ENCODE measurements around the gene ITM2C. TPM values are rescaled to one million over a fixed set of nuclear protein-coding genes. Genes with fewer than 3 reads are reported as not detected.

ITM2C gene
- total RNA-seq, 2 experiments from 2014 or later, result 43.2 to 43.4 TPM

DNA sequence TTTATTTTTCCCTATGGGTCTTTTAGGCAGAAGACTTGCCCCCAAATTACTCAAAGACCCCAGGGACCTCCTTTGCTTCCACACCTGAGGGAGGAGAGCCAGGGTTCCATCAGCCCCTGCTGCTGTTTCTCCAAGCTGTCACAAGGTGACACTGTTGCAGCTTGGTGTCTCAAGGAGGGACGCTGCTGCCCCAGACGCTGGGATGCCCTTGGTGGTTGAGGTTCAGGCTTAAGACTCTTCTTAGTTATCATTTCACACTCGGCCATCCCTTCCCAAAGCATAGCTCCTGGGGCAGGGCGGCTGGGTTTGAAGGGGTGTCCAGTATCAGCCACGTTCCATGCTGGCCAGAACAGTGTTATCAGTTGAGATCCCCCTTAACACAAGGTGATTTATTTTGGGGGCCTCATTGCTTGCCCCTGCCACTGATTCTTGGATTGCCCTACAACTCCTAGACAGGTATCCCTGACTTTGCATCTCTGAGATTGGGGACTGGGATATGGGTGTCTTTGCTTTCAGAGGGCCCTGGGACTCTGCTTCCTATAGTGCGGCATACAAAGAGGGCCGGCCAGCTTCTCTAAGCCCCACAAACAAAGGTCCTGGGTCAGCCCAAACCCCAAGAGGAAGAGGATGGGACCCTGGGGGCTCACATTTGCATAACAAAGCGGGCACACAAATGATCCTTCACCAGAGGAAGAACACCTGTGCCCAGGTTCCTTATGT is 37.6 kb downstream of the ITM2C start:
- Mint-ChIP-seq H3K27ac (no peak overlapping the region), H3K27me3 (no peaks in the 10 kb centered on the region), H3K4me1 (ENCODE audit: low read depth) (peaks cover 62% of the 10 kb centered on the region), H3K9me3 (no peaks in the 10 kb centered on the region), H3K4me3 (no peak overlapping the region), H3K36me3 (ENCODE audit: low read depth) (peaks cover 3% of the 10 kb centered on the region)
- POLR2A ChIA-PET, result interaction anchor here (0.7 to 1.4 kb wide), 5 partner anchors 10 to 85 kb away, joined by 3 to 10 read pairs (median 4); no protein-coding TSS in a partner anchor
- ATAC-seq (peak; percentile 51), DNase-seq (peak; percentile 79)
- TF ChIP-seq, protein P1, sequence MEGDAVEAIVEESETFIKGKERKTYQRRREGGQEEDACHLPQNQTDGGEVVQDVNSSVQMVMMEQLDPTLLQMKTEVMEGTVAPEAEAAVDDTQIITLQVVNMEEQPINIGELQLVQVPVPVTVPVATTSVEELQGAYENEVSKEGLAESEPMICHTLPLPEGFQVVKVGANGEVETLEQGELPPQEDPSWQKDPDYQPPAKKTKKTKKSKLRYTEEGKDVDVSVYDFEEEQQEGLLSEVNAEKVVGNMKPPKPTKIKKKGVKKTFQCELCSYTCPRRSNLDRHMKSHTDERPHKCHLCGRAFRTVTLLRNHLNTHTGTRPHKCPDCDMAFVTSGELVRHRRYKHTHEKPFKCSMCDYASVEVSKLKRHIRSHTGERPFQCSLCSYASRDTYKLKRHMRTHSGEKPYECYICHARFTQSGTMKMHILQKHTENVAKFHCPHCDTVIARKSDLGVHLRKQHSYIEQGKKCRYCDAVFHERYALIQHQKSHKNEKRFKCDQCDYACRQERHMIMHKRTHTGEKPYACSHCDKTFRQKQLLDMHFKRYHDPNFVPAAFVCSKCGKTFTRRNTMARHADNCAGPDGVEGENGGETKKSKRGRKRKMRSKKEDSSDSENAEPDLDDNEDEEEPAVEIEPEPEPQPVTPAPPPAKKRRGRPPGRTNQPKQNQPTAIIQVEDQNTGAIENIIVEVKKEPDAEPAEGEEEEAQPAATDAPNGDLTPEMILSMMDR (IDR thresholded peaks at IDR 0.05), result peak; percentile 93
- intact Hi-C loops (cut with micrococcal nuclease), result loop anchor here (1.0 to 5.0 kb wide), 2 partner anchors 85 to 150 kb away; no protein-coding TSS in a partner anchor
- CTCF ChIA-PET, result interaction anchor here (0.5 to 20.9 kb wide), 32 partner anchors 9 to 174 kb away, joined by 3 to 437 read pairs (median 4); partner anchors contain the start of gene GPR55

DNA sequence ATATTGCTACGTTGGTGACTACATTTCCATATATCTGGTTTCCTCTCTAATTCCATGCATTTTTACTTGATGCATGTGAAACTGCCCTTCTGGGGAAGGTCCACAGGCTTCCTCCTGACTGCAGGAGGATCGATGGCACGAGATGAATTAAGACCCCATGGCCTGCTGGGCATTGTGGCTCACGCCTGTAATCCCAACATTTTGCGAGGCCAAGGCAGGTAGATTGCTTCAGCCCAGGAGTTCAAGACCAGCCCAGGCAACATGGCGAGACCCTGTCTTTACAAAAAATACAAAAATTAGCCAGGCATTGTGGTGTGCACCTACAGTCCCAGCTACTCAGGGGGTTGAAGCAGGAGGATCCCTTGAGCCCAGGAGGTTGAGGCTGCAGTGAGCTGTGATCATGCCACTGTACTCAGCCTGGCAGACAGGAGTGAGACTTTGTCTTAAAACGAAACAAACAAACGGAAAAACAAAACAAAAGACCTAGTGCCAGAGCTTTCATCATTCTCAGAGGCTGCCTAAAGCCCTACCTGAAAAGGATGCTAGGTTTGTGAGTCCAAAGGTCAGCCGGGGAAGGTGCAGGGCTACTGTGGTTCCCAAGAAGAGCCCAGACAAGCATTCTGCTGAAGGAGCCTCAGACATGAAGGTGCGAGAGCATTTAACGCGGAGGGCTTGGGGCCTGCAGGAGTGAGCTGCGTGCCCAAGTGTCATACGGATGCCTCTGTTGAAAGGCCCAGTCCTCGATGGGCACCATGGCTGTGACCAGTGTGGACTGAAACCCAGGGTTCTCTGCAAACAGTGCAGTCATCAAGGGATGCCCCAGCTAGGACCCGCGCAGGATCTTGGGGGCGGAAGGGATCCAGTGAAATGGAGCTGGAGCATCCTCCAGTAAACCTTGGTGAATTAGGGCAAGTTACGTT is 38.7 kb downstream of the ITM2C start:
- H3K27ac Mint-ChIP-seq, result peak overlapping the region; percentile 13
- TF ChIP-seq, protein P1 (IDR thresholded peaks at IDR 0.05), result no peak
- H3K36me3 Mint-ChIP-seq (ENCODE audit: low read depth), result peaks cover 5% of the 10 kb centered on the region
- intact Hi-C loops (cut with micrococcal nuclease), result loop anchor here (5.0 kb wide), 1 partner anchor 149 kb away; no protein-coding TSS in a partner anchor
- ChIA-PET CTCF (interaction anchor here (0.5 to 20.9 kb wide), 16 partner anchors 10 to 173 kb away, joined by 3 to 437 read pairs (median 6); partner anchors contain the start of gene GPR55), POLR2A (interaction anchor here (1.9 kb wide), 1 partner anchor 82 kb away, joined by 11 read pairs; no protein-coding TSS in a partner anchor)
- DNase-seq, result no peak
- ATAC-seq, result no peak
- H3K4me3 Mint-ChIP-seq, result no peak overlapping the region
- peaks cover 72% of the 10 kb centered on the region for H3K4me1 Mint-ChIP-seq (ENCODE audit: low read depth)
- no peaks in the 10 kb centered on the region for H3K27me3 Mint-ChIP-seq
- H3K9me3 Mint-ChIP-seq, result no peaks in the 10 kb centered on the region

DNA sequence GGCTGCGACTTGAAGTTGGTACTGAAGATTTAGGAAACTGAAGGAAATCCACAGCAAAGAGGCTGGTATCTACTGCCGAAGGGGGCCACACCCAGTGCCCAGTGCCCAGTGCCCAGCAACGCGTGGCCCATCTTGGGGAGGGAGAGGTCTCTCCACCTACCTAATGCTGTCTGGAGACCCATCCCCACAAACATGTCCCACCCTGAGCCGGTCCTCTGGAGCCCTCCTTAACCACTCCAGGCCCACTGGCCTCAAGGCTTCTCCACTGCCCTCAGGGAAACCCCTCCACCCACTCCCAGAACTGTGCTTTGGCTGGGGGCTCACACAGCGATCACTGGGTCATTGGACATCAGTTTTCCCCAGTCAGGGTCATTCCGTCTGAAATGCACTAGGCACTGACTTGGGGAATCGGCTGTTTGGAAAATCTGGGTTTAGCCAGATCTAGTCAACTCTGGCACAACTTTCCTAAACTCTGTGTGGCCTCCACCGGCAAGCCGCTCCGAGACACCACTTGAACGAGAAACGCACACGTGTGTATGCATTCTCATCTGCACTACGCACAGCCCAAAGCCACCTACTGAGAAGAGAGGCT is 40.2 kb downstream of the ITM2C start:
- ChIA-PET POLR2A (interaction anchor here (0.6 to 4.9 kb wide), 14 partner anchors 14 to 105 kb away, joined by 3 to 42 read pairs (median 4); partner anchors contain the start of gene GPR55), CTCF (interaction anchor here (0.8 to 20.9 kb wide), 16 partner anchors 9 to 148 kb away, joined by 3 to 437 read pairs (median 6); partner anchors contain the start of gene GPR55)
- Mint-ChIP-seq H3K27ac (peak overlapping the region; percentile 75), H3K4me3 (peak overlapping the region; percentile 73), H3K9me3 (no peaks in the 10 kb centered on the region), H3K4me1 (ENCODE audit: low read depth) (peaks cover 81% of the 10 kb centered on the region), H3K36me3 (ENCODE audit: low read depth) (peaks cover 8% of the 10 kb centered on the region), H3K27me3 (no peaks in the 10 kb centered on the region)
- TF ChIP-seq, protein P1 (IDR thresholded peaks at IDR 0.05), result peak; percentile 24
- DNase-seq (no peak), ATAC-seq (no peak)
- intact Hi-C loops (cut with micrococcal nuclease), result loop anchor here (5.0 kb wide), 1 partner anchor 147 kb away; no protein-coding TSS in a partner anchor

DNA sequence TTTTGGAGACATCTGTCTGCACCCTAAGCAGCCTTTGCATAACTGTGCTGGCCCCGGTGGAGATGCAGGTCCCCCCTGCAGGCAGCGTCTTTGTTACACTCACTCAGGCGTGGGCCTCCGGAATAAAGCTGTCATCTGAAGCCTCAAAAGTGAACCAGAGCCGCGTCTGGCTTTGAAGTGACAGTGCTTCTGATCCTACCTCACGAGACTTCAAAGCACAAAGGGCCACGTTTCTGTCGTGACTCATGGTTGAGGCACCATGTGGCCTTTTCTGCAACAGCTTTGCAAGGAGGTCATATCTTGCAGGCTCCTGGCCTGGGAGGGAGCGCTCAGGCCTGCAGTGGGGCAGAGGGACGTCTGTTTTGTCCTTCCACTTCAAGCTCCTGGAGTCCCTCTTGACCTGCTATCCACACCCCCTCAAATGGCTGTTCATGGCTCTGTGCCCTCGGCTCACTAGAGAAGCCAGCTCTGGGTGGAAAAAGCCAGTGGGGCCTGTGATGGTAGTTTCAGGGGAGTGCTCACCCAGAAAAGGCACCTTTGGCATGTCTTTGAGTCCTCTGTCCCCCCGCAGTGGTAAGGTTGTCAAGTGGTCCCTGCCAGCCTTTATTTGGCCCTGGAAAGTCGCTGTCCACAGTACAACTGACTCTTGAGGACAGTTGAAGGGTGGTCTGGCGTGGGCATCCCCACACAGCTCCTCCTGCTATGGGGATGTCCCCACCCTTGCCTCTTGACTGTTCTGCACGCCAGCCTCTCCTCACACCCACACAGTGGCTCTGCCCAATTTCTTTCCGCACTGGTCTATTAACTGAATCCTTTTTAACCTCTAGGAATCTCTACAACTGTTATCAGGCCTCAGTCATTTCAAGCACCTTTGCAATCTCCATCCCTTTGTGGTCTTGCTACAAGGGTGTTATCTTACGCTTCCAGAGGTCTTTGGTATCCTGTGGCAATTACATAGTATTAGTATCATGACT is 41.0 kb downstream of the ITM2C start:
- CTCF ChIA-PET, result interaction anchor here (0.6 to 20.9 kb wide), 15 partner anchors 8 to 147 kb away, joined by 3 to 437 read pairs (median 6); partner anchors contain the start of gene GPR55
- H3K4me1 Mint-ChIP-seq (ENCODE audit: low read depth), result peaks cover 81% of the 10 kb centered on the region
- intact Hi-C loops (cut with micrococcal nuclease), result loop anchor here (2.0 kb wide), 1 partner anchor 19 kb away; the partner anchor contains the start of gene GPR55
- H3K9me3 Mint-ChIP-seq, result no peaks in the 10 kb centered on the region
- POLR2A ChIA-PET, result interaction anchor here (0.6 to 4.9 kb wide), 17 partner anchors 9 to 147 kb away, joined by 3 to 42 read pairs (median 4); partner anchors contain the start of gene GPR55
- H3K4me3 Mint-ChIP-seq, result peak overlapping the region; percentile 73
- H3K36me3 Mint-ChIP-seq (ENCODE audit: low read depth), result peaks cover 11% of the 10 kb centered on the region
- peak; percentile 81 for ATAC-seq
- no peaks in the 10 kb centered on the region for H3K27me3 Mint-ChIP-seq
- TF ChIP-seq, protein P1 (IDR thresholded peaks at IDR 0.05), result no peak
- H3K27ac Mint-ChIP-seq, result peak overlapping the region; percentile 87
- peak; percentile 99 for DNase-seq
